CD4-positive, alpha-beta T cell (primary cell): Measurements from ENCODE around the gene TMEM170B. TPM values are rescaled to one million over a fixed set of nuclear protein-coding genes. Genes with fewer than 3 reads are reported as not detected.

ENCODE experiments used
- ATAC-seq: fragments of 200-7000 bp; cut with Tn5 transposase; one replicate; pipeline ENCODE4 v1.10.0; 2022; ENCODE audit warnings: mild to moderate bottlenecking; ENCODE audit not compliant: poor library complexity
- CTCF ChIA-PET: fragments of 350-600 bp; sonication (Branson Sonifier 250); formaldehyde crosslinking; loops from one replicate; lab custom pipeline; 2021; ENCODE audit warnings: antibody characterized with exemption, inconsistent platforms; lab: Charles Lee
- POLR2A ChIA-PET: fragments of 350-600 bp; sonication (Branson Sonifier 250); formaldehyde crosslinking; loops from one replicate; lab custom pipeline; 2021; ENCODE audit warnings: antibody characterized with exemption, inconsistent platforms; lab: Charles Lee
- DNase-seq, 14 experiments: peaks; one replicate each; pipeline ENCODE4 v3.0.0-alpha.2; 2013 to 2020; ENCODE audit warnings: mixed read lengths in 2 of 14
- H3K27ac ChIP-seq, 2 donors: one replicate each; pipeline versions ENCODE4 v1.5.1 to v1.7.0; 2013; ENCODE audit warnings: low read length in 2 of 2, low read depth in 1 of 2, mild to moderate bottlenecking in 1 of 2
- H3K27me3 ChIP-seq, 2 experiments: 1 replicate in 1 of 2; 2 replicates in 1 of 2; pipeline versions ENCODE4 v1.6.1 to v1.7.0; 2013; ENCODE audit warnings: low read length in 2 of 2, control low read depth in 1 of 2, mild to moderate bottlenecking in 1 of 2, moderate library complexity in 1 of 2; ENCODE audit not compliant: insufficient read depth in 2 of 2, control insufficient read depth in 1 of 2
- H3K36me3 ChIP-seq: one replicate; pipeline ENCODE4 v1.6.1; 2013; ENCODE audit warnings: low read length, control low read depth; ENCODE audit not compliant: insufficient read depth
- H3K4me1 ChIP-seq: one replicate; pipeline ENCODE4 v1.6.1; 2013; ENCODE audit warnings: low read length, control low read depth; ENCODE audit not compliant: insufficient read depth
- H3K4me3 ChIP-seq: one replicate; pipeline ENCODE4 v1.5.1; 2013; ENCODE audit warnings: mild to moderate bottlenecking, low read length, moderate library complexity
- H3K9me3 ChIP-seq, 2 experiments: 1 replicate in 1 of 2; 2 replicates in 1 of 2; pipeline versions ENCODE4 v1.6.1 to v1.7.0; 2013; ENCODE audit warnings: low read length in 2 of 2, mild to moderate bottlenecking in 2 of 2, control low read depth in 1 of 2, moderate library complexity in 1 of 2; ENCODE audit not compliant: control insufficient read depth in 1 of 2, insufficient read depth in 1 of 2
- H3K27ac Mint-ChIP-seq: one replicate; pipeline ENCODE4 v1.8.0; 2020; ENCODE audit warnings: mixed read lengths
- H3K27me3 Mint-ChIP-seq: one replicate; pipeline ENCODE4 v1.8.0; 2021; ENCODE audit warnings: mixed read lengths
- H3K36me3 Mint-ChIP-seq: one replicate; pipeline ENCODE4 v1.8.0; 2021; ENCODE audit warnings: low read depth, mixed read lengths
- H3K4me1 Mint-ChIP-seq: one replicate; pipeline ENCODE4 v1.8.0; 2021; ENCODE audit warnings: low read depth, mixed read lengths
- H3K4me3 Mint-ChIP-seq: one replicate; pipeline ENCODE4 v1.8.0; 2020; ENCODE audit warnings: mild to moderate bottlenecking, mixed read lengths
- H3K9me3 Mint-ChIP-seq: one replicate; pipeline ENCODE4 v1.8.0; 2020; ENCODE audit warnings: mixed read lengths
- CTCF ChIP-seq: fragments of 200-600 bp; IDR thresholded peaks from one replicate; pipeline ENCODE4 v1.8.0; 2022; ENCODE audit warnings: antibody characterized with exemption, mild to moderate bottlenecking
- intact Hi-C, 2 experiments: fragments of 100-400 bp; cut with DNase I in 1 of 2; cut with micrococcal nuclease in 1 of 2; formaldehyde crosslinking; loops; one replicate each; pipeline versions ENCODE4 v1.15.1 to v1.9.0; 2023 to 2025; cut with DNase I, micrococcal nuclease
- total RNA-seq, 174 experiments: library from RNA in 2 of 174; stranded (reverse) in 2 of 174; gene quantifications; one replicate each; pipeline ENCODE4 v1.2.3 and lab custom pipeline; 2021 to 2026

TMEM170B gene
- total RNA-seq, 2 experiments from 2014 or later = 1.9 to 2.1 TPM

- no peak overlapping the region for H3K4me3 ChIP-seq
- Mint-ChIP-seq H3K27ac (no peak overlapping the region), H3K9me3 (no peaks in the 10 kb centered on the region), H3K36me3 (no peaks in the 10 kb centered on the region), H3K4me3 (no peak overlapping the region), H3K4me1 (no peaks in the 10 kb centered on the region), H3K27me3 (no peaks in the 10 kb centered on the region)
- no peaks in the 10 kb centered on the region for H3K4me1 ChIP-seq
- H3K36me3 ChIP-seq = no peaks in the 10 kb centered on the region
- TF ChIP-seq CTCF = no peak
- no peaks in the 10 kb centered on the region for H3K9me3 ChIP-seq
- ATAC-seq (no peak), DNase-seq (peak in 1 of 14 experiments; percentile 4)
- intact Hi-C loops = no loop called here
- POLR2A ChIA-PET = no interaction called here
- H3K27me3 ChIP-seq = no peaks in the 10 kb centered on the region
- CTCF ChIA-PET = interaction anchor here (1.0 kb wide), 1 partner anchor 615 kb away, joined by 3 read pairs; no protein-coding TSS in a partner anchor
- H3K27ac ChIP-seq = no peak overlapping the region
These were observed 81.0 kb downstream of the TMEM170B start for GRCh38 chr6:11618533-11618932.

GRCh38 chr6:11621119-11621518 lies 83.6 kb downstream of the TMEM170B start:
- no peak overlapping the region for H3K4me3 Mint-ChIP-seq
- Histone ChIP-seq H3K36me3 (no peaks in the 10 kb centered on the region), H3K4me3 (no peak overlapping the region), H3K9me3 (no peaks in the 10 kb centered on the region), H3K27me3 (no peaks in the 10 kb centered on the region), H3K27ac (no peak overlapping the region), H3K4me1 (no peaks in the 10 kb centered on the region)
- ATAC-seq (no peak), DNase-seq (no peak)
- ChIA-PET POLR2A (no interaction called here), CTCF (no interaction called here)
- no peak overlapping the region for H3K27ac Mint-ChIP-seq
- H3K27me3 Mint-ChIP-seq = no peaks in the 10 kb centered on the region
- no peaks in the 10 kb centered on the region for H3K36me3 Mint-ChIP-seq
- TF ChIP-seq CTCF = no peak
- no peaks in the 10 kb centered on the region for H3K9me3 Mint-ChIP-seq
- intact Hi-C loops = no loop called here
- no peaks in the 10 kb centered on the region for H3K4me1 Mint-ChIP-seq

GRCh38 chr6:11622156-11622555 lies 84.6 kb downstream of the TMEM170B start:
- H3K9me3 Mint-ChIP-seq = no peaks in the 10 kb centered on the region
- CTCF ChIA-PET = no interaction called here
- H3K4me3 Mint-ChIP-seq = no peak overlapping the region

More at GRCh38 chr6:11622156-11622555, 84.6 kb downstream of the TMEM170B start:
- DNase-seq (no peak), ATAC-seq (no peak)
- Histone ChIP-seq H3K27me3 (no peaks in the 10 kb centered on the region), H3K27ac (no peak overlapping the region), H3K4me3 (no peak overlapping the region), H3K36me3 (no peaks in the 10 kb centered on the region), H3K4me1 (no peaks in the 10 kb centered on the region), H3K9me3 (no peaks in the 10 kb centered on the region)
- H3K27ac Mint-ChIP-seq = no peak overlapping the region
- TF ChIP-seq CTCF = no peak
- intact Hi-C loops = no loop called here
- H3K27me3 Mint-ChIP-seq = no peaks in the 10 kb centered on the region
- H3K36me3 Mint-ChIP-seq = no peaks in the 10 kb centered on the region
- no peaks in the 10 kb centered on the region for H3K4me1 Mint-ChIP-seq
- POLR2A ChIA-PET = no interaction called here
